G401.6 (cell line): Measurements from ENCODE around the gene XPNPEP1.
A peak's percentile ranks its signal among the peaks of the same experiment; 100 is the strongest.

Experiments
- FAIRE-seq: peaks from 2 replicates; lab custom pipeline; 2012; peaks lifted over from hg19 to GRCh38; lab: Jason Lieb, UNC

XPNPEP1 gene

DNA sequence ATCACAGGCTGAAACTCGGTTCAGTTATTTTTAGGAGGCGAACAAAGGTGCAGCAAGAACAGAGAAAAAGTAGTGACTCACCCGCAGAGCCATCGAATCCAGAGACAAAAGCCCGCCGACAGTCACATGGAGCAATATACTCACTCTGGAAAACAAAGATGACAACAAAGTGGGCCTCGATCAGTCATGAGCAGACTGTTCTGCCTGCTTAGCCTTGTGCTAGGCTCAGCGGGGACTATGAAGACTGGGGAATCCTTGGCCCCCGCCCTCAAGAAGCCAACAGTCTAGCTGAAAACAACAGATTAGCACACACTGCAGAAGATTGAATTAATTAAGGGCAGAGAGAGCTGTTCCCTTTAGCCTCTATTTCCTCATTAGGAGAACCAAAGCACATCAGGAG is 30.4 kb downstream of the XPNPEP1 start:
- no peak for FAIRE-seq

GRCh38 chr10:109892117-109892516 is 31.2 kb downstream of the XPNPEP1 start:
- FAIRE-seq: no peak

DNA sequence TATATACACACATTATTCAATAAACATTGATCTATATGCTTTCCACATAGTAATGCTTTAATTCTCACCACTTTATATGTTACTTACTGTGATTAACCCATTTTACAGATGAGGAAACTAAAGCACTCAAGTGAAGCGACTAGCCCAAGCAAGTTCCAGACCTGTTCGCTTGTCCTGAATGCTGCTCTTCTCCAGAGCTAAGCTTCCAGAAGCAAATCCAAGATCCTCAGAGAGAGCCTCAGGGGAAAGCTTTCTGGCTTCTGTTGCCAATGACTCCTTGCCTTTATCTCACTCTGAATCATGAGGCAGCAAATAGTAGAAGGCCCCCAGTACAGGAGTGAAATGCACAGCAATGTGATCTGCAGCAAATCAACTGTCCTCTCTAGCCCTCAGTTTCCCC is 32.2 kb downstream of the XPNPEP1 start:
- FAIRE-seq: no peak

DNA sequence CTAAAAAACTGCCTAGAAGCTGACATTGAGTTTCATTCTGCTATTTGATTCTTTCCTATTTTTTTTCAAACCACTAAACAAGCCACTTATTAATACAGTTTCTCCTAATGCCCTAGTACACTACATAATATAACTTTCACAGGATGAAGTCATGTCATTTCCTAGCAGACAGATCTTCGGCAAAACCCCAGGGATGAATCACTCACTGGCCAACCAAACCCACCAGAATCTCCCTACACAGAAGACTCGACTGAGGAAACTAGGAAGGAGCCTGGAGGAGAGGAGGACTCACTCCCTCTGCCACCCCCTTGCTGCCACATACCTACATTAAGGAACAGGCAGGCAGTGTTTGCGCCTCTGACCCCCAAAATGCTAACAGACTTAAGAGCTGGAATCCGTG is 33.4 kb downstream of the XPNPEP1 start:
- FAIRE-seq: no peak

- no peak for FAIRE-seq
Measured at GRCh38 chr10:109887776-109888175, 35.5 kb downstream of the XPNPEP1 start.

GRCh38 chr10:109887243-109887642 is 36.1 kb downstream of the XPNPEP1 start:
- FAIRE-seq: no peak

DNA sequence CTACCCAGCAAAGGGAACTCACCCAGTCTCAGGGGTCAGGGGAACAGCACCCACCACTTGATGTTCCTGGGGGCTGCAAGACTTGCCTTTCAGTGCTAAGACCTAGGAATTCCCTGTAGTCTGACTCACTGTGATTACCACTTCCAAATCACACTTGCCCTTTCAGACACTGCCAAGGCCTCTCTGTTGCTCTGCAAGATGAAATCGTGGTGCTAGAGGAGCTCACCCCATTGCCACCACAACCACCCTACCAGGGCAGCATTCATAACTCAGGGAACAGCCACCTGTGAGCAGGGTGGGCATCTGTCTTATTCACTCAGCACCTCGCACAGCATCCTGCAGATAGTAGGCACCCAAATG is 36.5 kb downstream of the XPNPEP1 start:
- no peak for FAIRE-seq

- no peak for FAIRE-seq
Measured at GRCh38 chr10:109886037-109886780, 37.1 kb downstream of the XPNPEP1 start.

DNA sequence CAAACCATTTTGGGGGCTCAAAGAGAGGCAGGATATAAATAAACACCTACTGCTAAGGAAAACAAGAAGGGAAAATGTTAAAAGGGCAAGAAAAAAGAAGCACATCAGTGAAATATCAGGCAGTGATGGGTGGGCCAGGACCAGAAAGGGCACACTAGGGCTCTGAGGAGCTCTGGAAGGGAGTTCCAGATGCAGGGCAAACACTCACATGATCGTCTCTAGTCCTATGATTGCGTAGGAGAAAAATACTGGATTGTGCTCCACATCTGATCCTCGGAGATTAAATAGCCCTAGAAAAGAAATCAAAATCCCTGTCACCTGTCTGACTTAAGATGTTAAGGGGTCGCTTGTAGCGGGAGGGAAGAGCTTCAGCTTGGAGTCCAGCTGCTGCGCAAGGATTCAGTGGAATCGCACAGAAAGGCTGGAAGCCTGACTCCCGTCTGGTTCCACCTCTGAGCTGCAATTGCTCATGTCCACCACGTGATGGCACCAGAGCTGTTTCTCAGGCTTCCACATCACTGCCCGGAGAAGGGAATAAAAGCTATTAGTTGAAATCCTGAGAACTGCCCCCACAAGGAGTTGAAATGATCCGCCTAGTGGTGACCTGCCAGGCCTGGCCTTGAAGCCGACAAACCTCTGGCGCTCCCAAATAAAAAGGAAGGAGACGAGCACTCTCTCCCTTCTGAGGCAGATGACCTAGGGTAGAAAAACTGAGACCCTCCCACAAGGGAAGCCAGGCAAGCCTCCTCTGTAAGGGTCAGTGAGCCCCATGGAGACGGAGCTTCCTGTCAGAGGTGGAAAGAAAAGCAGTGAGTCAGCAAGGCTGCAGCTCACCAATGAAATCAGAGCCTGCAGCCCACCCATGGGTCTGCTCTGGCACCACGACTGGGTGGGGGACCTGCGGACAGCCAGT is 39.2 kb downstream of the XPNPEP1 start:
- FAIRE-seq: peak; percentile 94

DNA sequence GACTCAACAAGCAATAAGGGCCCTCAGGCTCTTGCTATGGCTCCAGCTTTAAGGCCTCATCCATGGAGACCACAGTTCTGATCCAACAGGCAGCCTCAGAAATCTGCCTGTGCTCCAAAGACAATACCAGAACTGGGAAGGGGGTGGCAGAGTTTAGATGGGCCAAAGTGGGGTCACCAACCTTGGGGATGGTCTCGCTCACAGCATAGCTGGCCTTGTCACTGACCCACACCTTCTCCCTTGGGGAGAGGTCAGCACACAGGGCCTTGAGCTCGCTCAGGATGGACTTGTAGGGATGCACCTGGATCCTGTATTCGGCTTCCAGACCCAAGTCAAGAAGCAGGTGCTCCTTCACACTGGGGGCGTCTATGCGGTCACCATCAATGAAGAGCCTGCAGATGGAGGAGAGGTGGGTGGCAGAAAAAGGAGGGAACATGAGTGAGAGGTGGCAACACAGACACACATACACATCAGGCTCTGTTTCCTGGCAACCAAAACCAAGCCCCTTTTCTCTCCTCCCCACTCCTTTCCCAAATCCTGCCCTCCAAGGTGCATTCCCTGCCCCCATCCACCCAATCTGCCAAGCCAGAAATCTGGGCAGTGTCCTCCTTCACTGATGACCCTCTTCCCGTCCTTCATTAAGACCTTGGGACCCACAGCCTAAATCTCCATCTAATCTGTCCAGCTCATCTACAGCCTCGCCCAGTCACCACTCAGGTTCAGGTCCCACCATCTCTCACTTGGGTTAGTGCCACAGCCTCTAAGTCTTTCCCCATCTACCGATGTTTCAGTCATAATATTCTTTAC is 40.9 kb downstream of the XPNPEP1 start:
- FAIRE-seq: no peak

- no peak for FAIRE-seq
Measured at GRCh38 chr10:109881769-109882057, 41.6 kb downstream of the XPNPEP1 start.

DNA sequence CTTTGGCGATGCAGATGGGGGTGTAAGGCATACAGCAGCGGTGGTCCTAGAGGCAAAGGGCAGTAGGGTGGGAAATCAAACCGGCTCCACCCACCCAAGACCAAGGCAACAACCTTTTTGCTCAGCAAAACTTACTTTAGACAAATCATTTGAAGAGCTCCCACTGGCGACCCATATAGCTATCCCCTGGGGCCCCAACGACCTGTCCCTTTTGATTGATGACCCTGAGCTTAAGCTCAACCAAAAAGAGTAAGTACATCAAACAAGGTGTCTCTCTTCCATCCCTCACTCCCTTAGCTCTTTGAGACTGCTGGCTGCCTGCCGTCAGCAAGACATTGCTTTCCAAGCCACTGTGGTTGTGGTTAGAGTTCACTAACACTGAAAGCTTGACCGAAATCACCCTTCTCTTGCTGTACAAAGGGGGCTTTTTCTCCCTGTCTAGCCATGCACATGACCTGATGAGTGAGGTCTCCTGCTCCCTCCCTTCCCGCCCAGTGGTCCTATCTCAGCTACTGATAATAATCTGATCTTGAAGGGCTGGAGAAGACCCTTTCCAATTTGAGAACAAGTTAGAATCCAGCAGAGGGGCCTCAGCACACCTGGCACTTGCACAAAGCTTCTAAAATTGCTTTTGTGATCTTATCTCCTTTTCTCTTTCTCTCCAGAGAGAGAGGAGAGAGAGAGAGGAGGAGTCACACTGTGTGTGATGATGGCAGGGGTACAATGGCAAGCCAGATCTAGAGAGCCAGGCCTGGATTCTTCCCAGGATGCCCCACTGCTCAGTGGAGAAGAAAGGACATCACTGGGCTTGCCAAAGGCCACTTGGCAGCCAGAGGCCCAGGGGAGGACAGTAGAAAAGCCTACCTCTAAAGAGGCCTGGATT is 42.2 kb downstream of the XPNPEP1 start:
- no peak for FAIRE-seq

GRCh38 chr10:109877546-109877945 is 45.8 kb downstream of the XPNPEP1 start:
- no peak for FAIRE-seq

DNA sequence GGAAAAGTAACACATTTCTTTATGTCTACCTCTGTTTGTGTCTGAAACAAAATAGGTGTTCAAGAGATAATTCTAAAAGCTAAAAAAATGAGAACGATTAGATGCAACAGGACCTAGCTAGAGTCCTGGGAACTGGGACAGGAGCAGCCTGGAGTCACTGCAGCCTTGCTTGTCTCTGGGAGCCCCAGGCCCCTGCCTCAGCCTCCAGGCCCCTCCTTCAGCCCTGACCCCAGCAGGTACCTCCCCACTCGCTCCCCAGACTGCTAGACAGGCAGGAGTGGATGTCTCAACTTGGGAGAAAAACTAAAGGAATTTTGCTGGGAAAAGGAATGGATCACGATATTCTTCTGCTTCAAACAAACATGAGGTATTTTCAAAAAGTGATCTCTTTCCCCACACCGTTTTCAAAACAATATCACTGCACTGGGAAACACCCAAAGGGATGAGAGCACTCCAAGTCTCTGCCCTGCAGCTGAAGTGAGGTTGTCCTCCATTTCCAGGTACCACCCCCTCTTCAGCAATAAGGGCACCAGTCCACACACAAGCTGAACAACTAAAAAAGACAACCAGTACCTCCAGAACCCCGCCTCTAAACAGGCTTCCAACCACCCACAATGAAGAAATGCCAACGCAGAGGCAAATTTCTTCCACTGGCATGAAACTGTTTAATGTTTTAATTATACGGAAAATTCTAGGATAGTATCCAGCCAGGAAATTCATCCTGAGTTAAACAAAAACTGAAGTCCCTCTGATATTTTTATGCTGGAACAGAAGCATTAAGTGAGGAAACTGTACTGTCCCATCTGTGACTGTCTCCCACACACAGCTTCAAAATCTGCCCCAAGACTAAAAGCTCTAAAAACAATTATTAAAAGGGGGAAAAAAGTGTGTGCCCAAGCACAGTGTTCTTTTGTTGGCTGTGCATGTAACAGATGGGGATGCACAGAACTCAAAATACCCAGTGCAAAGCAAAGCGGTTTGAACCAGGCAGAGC is 47.2 kb downstream of the XPNPEP1 start:
- no peak for FAIRE-seq

DNA sequence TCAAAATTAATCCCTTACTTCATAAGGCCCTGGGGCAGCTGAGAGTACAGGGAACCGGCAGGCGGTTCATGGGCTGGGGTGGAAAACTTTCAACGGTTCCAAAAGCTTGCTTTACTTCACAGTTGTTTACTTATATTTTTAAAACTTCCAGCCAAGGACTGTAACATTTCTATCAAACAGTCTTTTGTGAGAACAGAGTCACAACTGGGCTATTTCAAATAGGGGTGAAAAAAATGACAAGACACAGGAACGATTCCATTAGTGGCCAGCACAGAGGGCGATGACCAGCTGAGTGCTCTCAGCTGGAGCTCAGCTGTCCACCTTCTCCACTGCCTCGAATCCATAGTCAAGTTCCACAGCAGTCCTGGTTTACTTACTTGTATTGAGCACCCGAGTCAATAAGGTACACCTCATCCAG is 48.2 kb downstream of the XPNPEP1 start:
- no peak for FAIRE-seq

- FAIRE-seq: no peak
Measured at GRCh38 chr10:109871476-109871875, 51.8 kb downstream of the XPNPEP1 start.

- no peak for FAIRE-seq
Measured at GRCh38 chr10:109866995-109867635, 56.2 kb downstream of the XPNPEP1 start.

- FAIRE-seq: no peak
Measured at GRCh38 chr10:109866168-109866994, 56.9 kb downstream of the XPNPEP1 start.

DNA sequence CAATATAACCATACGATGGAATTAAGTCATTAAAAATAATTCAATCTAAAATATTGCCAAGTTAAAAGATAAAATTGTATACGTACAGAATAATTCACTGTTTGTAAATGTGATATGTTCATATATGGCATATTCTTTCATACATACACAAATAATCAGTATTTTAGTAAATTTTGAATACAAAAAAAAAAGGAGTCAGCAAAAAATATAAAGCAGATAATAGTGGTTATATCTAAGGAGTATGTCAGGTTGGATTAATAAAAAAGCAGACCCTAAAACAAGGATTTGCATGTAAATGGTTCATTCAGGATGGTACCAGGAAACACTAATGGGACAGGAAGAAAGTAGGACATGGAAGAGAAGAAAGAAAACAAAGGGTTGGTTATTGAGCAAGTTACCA is 59.5 kb downstream of the XPNPEP1 start:
- FAIRE-seq: no peak
